Panc1 (cell line): ENCODE data around the gene CEACAM16.

Experiments
- CTCF ChIP-seq: fragments of 450-650 bp; IDR thresholded peaks from 2 replicates; pipeline ENCODE4 v1.5.1; 2017; ENCODE audit warnings: mild to moderate bottlenecking
- POLR2AphosphoS5 ChIP-seq: IDR thresholded peaks from 2 replicates; pipeline ENCODE4 v1.6.1; 2012; ENCODE audit warnings: mild to moderate bottlenecking, low read depth, low read length, moderate library complexity
- SIN3A ChIP-seq: IDR thresholded peaks from 2 replicates; pipeline ENCODE4 v1.6.1; 2012; ENCODE audit warnings: low read depth, mild to moderate bottlenecking, low read length, moderate library complexity, borderline replicate concordance; ENCODE audit not compliant: insufficient read depth

- TF ChIP-seq CTCF (no peak), POLR2AphosphoS5 (no peak), SIN3A (no peak)
These were observed 60.3 kb downstream of the CEACAM16 start for GRCh38 chr19:44759083-44759804.
